ENCODE data around the gene FHL3.
"Not testable (repeated sequence)": the region's sequence is repeated elsewhere in the genome, so short reads cannot be mapped to it uniquely, and the experiment has no call there.

The FHL3 gene

DNA sequence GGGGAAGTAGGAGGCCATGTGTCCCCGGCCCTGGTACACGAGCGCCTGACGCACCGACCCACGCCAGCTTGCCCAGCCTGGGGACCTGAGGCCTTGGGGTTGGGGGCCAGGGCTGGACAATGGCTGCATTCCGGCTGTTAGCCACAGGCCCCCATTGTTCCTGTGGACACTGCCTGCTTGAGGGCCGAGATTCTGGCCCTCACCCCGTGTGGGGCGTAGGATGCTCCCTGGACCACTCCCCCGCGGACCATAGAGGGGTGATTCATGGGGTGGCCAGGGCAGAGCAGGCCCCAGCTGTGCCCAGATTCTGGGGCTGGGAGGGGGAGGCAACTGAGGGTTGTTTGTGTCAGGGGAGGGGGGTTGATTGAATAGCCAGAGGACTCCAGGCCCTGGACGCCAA, 29.6 kb upstream of the FHL3 start:
- DNase-seq (ENCODE audit: low spot score) = no peak

DNA sequence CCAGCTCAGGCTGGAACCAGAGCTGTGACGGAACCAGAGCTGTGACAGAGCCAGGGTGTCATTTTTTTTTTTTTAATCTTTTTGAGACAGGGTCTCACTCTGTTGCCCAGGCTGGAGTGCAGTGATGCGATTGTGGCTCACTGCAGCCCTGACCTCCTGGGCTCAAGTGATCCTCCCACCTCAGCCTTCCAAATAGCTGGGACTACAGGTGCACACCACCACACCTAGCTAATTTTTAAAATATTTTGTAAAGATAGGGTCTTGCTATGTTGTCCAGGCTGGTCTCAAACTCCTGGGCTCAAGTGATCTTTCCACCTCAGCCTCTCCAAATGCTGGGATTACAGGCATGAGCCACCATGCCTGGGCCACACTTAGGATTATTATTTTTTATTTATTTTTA, 27.7 kb upstream of the FHL3 start:
- DNase-seq (ENCODE audit: low spot score) = not testable (repeated sequence)

DNA sequence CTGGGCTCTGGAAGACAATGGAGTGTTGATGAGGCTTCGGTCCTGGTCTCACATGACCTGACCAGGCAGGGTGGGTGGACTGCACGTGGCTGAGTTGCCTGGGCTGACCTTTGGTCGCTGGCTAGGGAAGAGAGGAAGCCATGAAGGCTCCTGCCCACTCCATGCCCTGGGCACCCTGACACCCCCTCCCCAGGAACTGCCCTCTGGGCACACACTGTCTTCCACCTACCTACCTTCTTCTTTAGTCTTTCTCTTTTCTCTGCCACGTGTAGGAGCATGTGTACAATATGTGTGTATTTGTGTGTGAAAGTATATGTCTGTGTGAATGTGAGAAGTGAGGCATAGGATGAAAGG, 26.2 kb upstream of the FHL3 start:
- no peak for DNase-seq (ENCODE audit: low spot score)

DNA sequence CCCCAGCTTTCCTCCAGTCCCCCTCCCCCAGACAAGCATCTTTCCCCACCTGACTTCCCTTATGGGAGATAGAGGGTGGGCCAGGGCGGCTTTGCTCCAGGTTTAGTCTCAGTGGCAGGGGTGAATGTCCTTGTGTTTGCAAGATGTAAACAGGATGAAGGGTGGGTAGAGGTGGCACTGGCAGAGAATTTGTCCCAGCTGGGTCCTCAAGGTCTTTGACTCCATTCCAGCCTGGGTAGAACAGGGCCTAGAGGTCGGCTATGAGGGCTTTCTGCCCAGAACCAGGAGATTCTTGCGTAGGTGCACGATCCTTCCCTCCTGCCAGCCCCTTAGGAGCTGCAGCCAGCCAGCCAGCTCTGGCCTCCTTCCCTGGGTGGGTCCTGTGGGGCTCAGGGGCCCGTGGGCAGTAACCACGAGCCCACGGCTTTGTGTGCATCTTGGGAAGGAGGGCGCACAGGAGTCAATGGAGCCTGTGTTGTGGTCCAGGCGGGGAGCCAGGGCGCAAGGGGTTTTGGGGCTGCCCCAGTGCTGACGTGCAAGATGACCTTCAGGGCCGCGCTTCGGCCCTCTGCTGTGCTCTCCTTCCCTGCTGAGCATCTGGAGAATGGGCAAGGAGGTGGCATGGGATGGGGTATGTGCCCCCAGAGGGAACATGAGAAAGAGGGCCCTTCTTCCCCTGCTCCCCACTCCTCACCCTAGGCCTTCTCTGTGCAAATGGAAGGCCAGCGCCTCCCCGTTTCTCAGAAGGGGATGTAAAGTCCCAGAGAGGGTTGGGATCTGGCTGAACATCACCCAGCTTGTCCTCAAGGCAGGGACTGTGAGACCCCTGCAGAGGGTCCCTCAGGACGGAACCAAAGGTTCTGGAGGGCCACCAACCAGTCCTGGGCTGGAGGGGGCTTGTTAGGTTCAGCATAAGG, 25.5 kb upstream of the FHL3 start:
- no peak for DNase-seq (ENCODE audit: low spot score)

DNA sequence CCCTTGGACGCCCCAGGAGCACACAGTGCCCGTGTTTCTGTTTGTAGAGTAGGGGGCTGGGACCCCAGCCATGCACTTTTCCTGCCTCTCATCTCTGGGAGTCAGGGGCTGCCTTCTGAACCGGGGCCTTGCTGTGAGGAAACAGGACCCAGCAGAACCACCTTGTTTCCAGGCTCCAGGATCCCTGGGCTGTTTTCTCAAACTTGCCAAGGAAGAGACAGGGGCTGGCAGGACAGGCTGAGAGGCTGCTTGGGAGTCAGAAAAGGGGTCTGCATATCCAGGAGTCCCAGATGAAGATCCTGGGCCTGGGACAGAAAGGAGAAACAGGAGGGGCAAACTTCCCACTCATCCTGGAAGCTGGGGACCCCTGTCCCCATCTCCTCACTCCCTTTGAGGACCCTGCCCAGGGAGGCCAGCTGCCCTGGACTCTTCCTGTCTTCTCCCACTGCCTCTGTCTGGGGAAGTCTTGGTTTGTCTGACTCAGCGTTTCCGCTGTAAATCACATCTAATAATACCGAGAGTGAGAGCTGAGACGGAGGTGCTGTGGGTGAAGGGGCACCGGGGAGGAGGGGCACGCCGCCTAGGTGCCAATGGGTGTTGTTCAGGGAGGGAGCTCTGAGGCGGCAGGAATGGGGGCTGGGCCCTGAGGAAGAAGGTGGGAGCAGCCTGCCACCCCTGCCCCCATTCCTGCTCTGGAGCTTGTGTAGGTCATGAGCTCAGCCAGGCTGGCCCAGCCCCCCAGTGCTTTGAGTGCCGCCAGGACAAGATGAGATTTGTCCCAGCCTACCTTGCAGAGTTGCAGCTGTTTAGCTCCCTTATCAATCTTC, 24.6 kb upstream of the FHL3 start:
- no peak for DNase-seq (ENCODE audit: low spot score)

DNA sequence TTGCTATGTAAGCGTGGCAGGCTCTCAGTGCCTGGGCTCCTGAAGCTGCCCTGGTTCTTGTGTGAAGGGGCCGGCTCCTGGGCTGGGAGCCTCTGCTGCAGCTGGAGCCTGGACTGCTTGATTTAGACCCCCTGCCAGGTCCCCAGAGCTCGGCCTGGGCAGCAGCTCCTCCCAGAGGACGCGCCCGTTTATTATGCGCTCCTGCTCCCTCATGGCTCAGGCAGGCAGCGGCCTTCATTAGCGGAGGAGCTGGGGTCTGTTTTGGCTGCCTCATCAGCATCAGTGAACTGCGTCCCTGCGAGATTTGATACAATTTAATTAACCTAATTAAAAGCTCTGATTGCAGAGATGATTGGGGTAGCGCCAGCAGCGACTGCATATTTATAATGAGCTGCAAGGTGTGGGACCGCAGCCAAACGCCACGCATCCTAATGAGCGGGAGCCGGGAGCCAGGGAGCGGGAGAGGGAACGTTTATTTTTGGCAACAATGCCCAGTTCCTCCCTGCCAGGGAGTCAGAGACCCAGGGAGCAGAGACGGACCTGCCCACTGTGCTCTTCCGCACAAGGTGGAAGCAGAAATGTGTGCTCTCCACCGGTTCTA, 23.9 kb upstream of the FHL3 start:
- no peak for DNase-seq (ENCODE audit: low spot score)

DNA sequence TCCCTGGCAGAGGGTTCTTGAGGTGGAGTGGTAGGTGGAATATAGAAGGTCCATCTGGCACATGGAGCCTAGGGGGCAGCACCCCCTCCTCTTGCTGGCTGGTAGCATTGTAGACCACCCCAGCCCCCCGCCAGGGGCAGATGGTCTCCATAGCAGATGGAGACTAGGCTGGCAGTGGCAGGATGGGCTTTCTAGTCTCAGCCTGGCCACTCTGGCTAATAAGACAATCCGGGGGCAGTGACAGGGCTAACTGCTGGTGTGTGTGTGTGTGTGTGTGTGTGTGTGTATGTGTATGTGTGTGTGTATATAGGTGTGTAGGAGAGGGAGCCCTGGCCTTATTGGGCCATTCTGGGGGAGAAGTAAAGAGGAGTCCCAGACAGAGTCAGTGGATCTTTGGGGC, 23.4 kb upstream of the FHL3 start:
- no peak for DNase-seq (ENCODE audit: low spot score)

DNA sequence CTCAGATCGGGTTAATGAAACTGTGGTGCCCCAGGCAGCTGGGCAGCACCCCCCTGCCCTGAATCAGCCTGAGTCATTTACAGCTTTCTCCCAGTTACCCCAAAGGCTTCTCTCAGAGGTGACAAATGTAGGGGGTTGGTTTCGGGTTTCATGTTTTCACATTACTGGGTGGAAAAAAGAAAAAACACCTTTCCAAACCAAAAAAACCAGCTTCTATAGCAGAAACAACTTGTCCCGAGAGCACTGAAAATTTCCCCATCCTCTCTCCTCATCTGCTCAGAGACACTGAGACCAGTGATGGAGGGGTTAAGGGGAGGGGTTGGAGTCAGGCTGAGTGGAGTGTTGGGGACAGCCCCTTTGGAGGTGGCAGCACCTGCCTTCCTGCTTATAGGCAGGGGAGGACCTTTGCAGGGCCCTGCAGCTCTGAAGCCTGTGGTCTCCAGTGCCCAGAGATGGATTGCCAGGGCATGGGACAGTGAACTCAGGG, 22.8 kb upstream of the FHL3 start:
- no peak for DNase-seq (ENCODE audit: low spot score)

DNA sequence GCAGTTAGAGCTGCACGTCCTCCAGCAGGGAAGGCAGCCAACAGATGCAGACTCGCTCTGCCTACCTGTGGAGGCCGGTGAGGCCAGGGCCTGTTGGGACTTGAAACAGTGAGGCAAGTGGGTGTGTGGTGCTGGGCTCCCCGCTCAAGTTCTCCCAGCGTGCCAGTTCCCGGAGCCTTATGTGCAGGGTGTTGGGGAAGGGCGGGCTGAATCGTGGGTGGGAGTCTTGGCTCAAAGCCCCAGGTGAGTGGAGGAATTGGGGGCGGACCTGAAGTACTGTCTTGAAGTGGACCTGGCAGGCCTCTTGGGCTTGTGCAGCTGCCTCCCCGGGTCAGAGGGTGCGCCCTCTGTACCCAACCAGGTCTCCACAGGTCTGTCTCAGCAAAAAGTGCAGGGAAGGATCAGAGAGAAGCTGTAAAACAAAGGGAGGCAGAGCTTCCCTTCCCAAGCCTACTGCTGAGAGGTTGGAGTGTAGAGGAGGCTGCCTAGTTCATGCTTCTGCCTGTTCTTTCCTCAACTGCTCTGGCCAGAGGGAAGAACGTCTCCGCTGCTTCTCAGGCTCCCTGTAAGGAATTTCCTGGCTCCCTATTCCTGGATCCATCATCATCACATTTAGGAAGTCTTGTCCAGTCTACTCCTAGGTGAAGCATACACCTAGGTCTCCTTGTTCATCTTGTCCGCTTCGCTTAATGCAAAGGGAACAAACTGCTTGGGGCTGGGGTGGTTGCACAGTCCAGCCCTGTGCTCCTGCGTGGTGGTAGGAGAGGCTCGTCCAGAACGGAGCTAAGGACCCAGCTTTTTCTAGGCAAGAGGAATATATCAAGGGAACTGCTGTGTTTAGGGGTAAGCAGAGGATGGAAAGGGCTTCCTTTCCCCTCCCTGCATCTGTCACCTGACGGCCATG, 22.1 kb upstream of the FHL3 start:
- DNase-seq (ENCODE audit: low spot score) = no peak

DNA sequence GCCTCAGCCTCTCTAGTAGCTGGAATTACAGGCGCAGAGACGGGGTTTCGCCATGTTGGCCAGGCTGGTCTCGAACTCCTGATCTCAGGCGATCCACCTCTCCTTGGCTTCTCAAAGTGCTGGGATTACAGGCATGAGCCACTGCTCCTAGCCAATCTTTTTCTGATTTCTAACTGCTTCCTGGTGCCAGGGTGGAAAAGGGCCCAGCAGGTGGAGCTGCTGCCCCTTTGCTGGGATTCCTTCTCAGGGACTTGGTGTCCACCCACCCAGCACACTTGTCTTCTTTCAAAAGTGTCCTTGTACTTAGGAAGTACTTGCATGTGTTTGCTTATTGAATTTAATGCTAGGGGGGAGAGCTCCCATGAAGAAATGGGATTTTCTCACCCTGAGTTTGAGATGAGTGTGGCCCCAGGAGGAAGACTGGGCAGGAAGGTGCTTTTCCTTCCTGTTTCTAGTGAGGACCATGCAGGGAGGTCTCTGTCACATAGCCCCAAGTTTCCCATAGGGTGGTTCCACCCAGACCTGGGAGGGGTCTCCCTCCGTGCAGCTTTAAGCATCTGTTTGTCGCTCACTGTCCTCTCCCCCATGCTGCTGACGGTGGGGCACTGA, 21.4 kb upstream of the FHL3 start:
- peak; percentile 46 for DNase-seq (ENCODE audit: low spot score)

DNA sequence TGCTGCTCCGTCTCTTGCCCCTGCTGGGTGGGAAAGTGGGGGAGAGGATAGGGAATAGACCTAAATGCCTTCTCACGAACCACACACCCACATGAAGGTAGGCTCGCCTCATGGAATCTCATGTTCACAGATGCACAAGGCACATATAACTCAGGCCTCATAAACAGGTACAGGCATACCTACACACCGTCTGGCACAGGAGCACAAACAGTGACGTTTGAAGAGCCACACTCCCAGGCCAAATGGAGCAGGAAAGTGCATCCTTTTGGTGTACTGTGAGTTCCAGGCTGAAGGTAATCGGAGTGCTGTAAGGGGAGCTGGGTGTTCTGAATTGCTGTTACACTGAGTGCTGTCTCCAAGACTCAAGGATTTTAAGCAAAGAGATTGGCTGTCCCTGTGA, 20.4 kb upstream of the FHL3 start:
- no peak for DNase-seq (ENCODE audit: low spot score)

DNA sequence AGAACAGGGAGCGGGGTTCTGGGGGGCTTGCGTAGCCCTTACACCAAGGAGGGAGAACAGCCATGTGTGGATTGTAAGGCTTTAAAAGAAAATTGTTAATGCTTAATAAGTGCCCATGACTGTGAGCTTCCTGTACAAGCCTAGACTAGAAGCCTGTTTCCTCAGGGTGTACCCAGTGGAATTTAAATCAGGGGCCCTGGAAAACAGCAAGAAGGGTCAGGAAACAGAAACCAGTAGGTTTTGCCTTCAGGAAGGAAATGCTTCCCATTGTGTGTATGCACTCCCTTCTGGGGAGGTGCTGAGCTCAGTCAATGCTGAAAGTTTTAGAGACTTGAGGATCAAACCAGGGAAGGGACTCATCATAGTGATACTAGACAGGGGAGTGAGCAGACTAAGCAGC, 19.9 kb upstream of the FHL3 start:
- DNase-seq (ENCODE audit: low spot score) = no peak

DNA sequence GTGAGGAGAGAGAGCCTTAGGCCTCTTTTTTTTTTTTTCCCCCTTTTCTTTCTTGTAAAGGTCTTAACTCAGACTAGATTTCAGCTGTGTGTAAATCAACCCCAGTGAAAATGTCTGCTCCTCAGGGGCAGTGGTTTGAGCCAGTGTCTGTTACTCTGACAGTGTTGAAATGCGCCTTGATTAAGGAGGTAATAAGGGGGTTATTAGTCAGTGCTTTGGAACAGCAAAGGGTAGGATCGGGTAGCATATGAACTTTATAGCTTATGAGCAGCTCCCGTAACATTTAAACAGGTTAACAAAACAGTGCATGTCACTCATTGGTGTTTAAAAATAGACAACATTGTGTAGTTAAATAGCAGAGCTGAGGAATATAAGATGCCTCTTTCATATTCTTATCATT, 17.5 kb upstream of the FHL3 start:
- DNase-seq (ENCODE audit: low spot score) = no peak

DNA sequence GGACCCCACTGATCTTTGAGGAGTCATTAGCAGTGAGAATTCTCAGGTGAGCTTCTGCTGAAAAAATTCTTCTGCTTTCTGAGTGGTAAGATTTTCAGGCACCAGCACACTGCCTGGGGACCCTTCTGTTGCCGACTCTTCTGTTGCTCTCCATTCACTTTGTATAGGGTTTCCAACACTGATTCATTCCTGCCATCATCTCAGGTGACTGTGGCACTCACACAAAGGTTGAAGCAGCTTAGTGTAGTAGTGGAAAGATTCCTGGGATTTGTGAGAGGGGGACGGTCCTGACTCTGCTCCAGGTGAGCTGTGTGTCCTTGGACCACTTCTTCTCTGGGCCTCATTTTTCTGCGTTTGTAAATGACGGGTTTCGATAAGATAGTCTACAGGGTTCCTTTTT, 16.7 kb upstream of the FHL3 start:
- no peak for DNase-seq (ENCODE audit: low spot score)

DNA sequence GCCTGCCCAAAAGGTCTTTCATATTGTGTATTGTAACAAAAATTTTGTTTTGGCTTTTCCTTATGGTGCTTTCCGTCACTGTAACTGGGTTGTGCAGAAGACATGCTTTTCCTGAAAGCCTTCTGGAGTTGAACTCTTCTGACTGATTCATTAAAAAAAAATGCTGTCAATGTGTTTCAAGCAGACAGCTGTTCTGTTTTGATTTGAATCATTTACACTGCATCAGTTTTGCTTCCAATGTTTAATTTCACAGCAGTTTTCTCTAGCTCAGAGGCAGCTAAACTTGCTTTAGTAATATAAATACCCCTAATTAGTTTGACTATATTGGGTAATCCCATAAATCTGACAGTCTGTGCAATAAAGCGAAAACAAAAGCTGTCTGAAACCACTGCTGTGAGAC, 15.1 kb upstream of the FHL3 start:
- no peak for DNase-seq (ENCODE audit: low spot score)

DNA sequence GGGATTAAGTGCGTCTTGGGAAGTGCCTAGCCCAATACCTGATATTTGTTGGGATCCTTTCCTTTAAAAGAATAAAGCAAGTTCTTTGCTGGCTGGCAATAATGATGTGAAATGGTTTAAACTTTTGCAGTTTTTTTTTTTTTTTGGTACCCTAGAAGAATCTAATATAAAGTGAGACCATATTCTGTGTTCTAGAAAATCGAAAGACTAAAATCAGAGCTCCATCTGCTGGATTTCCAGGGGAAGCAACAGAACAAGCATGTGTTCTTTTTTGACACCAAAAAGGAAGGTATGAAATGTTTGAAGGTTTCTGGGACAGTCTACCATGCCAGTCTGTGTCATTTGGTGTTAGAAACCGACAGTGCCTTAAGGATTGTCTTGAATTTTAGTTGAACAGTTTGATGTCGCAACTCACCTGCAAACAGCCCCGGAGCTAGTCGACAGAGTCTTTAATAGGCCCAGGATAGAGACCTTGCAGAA, 13.6 kb upstream of the FHL3 start:
- peak; percentile 67 for DNase-seq (ENCODE audit: low spot score)

DNA sequence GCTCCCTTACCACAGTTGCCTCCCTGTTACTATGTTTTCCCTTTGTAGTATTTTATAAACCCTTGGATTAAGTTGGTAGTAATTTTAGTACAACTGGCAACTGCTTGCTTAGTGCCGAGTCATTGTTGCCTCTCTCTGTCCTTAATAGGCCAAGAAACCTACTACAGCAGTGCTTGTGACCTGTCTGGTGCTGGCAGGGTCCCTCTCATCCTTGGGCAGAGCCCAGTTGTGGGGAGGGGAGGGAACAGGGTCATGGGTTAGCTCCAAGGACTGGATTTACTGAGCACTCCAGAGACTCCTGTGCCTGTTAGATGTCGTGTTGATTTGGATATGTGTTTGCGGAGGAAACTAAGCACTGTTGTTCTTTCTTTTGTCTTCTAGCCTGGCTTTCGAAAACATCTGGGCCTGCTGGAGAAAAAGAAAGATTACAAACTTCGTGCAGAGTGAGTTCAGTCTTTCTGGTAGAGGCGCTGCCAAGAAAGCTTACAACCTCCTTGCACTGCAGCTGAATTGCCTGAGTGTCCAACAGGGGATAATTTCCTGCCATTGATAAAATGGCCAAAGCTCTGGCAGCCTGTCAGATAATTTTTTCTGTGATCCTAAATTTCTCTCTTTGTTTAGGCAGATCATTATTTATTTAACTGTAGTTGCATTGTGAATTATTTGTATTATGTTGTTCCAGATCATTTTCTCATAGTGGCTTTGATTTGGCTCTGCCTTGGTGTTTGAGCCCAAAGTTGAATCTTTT, 10.8 kb upstream of the FHL3 start:
- DNase-seq (ENCODE audit: low spot score) = no peak

DNA sequence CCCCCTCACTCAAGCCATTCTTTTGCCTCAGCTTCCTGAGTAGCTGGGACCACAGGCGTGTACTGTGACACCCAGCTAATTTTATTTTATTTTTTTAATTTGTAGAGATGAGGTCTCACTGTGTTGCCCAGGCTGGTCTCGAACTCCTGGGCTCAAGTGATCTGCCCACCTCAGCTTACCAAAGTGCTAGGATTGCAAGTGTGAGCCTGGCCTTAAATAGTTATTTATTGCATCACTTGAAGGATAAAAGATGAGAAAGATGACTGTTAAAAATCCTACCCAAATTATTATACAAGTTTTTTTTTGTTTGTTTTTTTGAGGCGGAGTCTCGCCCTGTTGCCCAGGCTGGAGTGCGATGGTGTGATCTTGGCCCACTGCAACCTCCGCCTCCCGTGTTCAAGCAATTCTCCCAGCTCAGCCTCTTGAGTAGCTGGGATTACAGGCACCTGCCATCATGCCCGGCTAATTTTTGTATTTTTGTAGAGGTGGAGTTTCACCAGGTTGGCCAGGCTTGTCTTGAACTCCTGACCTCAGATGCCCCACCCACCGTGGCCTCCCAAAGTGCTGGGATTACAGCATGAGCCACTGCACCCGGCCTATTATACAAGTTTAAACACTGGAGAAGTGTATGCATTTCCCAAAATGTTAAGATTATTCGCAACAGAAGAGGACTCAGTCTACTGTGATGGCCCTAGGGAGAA, 9.6 kb upstream of the FHL3 start:
- DNase-seq (ENCODE audit: low spot score) = no peak

DNA sequence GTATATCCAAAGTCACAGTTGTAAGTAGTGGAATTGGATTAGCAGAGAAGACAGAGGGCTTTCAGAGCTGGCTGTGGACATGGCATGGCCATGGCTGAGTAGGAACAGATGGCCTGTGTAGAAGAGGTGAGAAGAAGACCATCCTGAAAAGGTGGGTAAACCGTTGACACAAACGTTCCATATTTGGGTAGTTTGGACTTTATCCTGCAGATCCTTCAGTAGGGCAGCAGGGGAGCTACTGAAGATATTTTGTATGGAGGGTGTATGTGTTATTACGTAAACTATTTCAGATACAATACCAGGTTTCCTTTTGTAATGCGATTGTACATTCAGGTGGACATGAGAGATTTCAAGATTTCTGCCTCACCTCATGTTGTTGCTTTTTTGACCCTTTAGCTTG, 8.9 kb upstream of the FHL3 start:
- no peak for DNase-seq (ENCODE audit: low spot score)

DNA sequence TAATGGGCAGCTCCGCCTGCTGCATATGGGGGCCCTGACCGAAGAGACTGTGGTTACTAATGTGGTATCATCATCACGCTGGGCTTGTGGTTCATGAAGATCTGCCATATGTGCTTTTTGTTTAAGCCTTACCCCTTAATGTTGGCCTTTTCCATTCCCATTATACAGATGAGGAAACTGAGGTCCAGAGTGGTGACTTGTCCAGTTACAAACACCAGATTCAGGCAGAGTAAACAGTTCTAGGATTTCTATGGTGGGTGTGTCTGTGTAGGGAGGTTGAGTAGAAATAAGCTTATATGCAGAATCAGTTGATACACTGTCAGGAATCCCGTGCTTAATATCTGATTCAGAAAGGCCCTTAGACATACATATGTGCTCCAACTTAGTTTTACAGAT, 7.9 kb upstream of the FHL3 start:
- DNase-seq (ENCODE audit: low spot score) = no peak
